Kidney glomerular epithelial cell (primary cell): ENCODE data around the gene KIT.

Experiments
- DNase-seq: peaks from one replicate; lab custom pipeline; 2025; lab: John Stamatoyannopoulos, UW

Gene KIT

GRCh38 chr4:54660591-54660990, 2.8 kb downstream of the KIT start:
- no peak for DNase-seq

GRCh38 chr4:54661169-54661568, 3.4 kb downstream of the KIT start:
- DNase-seq, result no peak

DNA sequence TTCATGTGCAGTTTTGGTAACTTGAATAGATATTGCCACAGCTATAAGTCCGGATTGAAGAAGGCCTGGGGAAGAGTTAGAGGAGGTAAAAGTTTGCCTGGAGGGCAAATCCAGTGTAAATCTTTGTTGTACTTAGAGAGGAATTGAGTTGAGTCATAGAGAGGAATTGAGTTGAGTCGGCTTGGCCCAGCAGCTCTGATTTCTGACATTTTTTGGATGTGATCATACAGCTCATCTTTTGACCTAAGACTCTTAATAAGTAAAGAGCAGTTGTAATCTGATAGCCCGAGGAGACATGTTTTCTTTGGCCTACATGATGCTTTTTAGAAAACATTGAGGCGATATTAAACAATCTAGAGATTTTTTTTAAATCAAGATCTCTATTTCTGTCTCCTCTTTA, 3.9 kb downstream of the KIT start:
- peak; percentile 24 for DNase-seq

DNA sequence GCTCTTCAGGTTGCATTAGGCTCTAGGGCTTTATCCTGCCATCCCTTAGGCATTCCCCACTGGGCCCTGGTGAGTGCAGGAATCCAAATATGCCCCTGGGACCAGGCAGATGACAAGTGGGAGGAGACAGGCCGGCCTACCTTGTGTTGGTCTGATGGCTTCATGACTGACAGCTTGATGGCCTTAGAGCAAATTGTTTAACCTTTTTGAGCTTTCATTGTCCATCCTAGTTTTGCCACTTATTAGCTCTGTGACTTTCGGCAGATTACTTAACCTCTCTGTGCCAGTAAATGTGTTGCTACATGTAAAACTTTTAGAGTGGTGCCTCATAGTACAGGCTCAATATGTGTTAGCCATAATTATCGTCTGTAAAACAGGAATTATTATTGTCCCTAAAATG, 4.4 kb downstream of the KIT start:
- no peak for DNase-seq

DNA sequence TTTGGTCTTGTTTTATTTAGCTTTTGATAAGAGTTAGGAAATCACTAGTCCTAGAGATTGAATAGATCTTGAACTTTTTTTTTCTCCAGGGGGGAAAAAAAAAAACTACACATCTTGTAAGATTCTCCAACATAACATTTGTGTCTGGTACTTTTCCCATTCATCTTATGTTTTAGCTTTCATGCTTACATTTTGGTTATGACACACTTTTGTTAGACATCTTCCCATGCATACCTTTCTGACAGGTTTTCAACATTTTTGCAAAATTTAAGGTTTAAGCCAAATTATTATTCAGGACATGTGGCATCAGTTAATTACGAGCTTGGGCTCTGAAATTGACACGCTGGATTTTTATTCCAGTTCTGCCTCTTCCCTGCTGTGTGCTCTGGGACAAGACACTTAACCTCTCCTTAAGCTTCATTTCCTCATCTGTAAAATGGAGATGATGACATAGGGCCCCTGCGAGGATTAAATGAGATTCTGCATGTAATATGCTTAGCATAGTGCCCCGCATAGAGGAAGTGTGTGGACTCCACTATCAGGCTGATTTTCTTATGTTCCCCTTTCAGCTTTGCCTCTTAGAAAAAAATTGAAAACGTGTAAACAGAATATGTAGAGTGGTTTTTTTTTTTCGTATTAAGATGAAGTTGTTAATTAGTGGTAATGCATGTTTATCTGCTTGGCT, 5.3 kb downstream of the KIT start:
- no peak for DNase-seq

- no peak for DNase-seq
Observed at GRCh38 chr4:54664400-54664799, 6.6 kb downstream of the KIT start.

- DNase-seq, result no peak
Observed at GRCh38 chr4:54668014-54668611, 10.4 kb downstream of the KIT start.

- no peak for DNase-seq
Observed at GRCh38 chr4:54669831-54670230, 12.1 kb downstream of the KIT start.

DNA sequence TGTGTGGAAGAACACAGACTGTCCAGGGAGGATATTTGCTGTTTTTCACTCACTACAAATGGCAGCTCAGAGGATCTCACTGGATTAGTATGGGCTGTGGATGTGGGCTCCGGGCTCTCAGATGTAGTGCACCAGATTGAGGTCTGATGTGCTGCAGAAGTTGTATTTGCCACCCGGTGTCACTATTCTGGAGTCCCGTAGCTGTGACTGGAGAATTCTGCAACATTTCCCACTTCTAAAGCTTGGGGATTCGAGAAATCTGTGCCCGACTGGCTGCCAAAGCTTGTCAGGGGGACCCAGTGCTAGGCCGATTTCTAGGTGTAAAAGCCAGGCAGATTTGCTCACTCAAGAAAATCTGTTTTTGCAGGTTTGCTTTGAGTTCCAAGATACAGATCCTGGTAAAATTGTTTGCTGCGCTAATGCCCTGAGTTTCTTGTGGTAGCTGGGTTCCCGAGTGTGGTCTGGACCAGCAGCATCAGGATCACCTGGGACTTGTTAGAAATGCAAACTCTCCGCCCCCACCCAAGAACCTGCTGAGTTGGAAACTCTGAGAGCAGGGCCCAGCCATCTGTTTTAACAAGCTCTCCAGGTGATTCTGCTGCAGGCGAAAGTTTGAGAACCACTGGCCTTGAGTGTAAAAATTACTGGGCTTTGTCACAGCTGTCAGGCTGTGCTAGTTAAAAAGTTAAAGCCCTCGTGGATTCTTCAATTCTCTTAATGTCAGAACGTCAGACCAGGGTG, 18.1 kb downstream of the KIT start:
- no peak for DNase-seq

DNA sequence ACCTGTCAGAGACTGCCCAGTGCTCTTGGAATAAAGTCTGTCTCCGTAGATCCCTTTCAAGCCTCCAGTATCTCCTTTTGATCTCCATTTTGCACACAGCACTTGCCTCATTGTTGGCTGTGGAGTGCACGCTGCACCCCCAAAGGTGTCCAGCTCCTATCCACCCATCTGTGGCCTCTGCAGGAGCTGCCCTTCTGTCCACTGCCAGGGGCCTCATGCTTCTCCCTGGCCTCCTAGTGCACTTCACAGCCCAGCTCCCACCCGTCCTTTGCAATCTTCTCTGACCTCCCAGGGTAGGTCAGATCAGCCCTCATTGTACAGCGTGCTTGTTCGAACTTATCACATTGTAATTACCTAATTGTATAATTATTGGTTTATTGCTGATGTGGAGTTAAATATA, 18.9 kb downstream of the KIT start:
- no peak for DNase-seq

DNA sequence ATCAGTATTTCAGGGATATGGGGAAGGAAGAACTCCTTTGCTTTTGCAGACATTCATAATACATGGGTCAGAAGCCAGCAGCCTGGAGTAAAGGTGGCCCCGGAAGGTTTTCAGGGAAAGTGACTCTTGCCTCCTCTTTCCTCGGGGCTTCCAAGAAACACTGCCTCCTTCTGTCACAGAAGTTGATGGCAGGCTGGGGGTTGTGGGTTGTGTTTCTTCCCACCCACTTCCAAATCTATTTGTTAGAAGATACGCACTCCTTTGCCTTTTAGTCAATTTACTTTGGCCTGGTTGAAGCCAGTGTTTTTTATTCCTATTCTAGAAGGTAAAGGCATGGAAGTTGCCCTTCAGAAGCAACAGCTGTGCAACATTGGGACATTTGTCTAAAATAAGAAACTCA, 19.7 kb downstream of the KIT start:
- no peak for DNase-seq

GRCh38 chr4:54677853-54678650, 20.3 kb downstream of the KIT start:
- no peak for DNase-seq

DNA sequence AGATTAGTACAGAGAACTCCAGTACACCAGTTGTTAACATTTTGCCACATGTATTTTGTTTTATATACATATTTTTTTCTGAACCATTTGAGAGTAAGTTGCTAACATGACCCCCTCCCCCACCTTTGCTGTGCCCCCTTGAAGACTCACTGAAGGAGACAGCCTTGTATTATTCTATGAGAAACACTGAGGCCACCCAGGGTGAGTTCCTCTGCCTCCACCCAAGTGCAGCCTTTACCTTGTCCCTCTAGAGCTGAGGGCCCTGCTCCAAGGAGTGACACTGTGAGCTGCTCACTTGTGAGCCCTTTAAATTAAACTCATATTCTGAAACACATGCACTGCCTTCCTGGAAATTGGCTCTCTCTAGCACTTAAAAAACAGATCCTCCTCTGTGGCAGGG, 21.1 kb downstream of the KIT start:
- DNase-seq, result no peak

- no peak for DNase-seq
Observed at GRCh38 chr4:54679813-54680212, 22.1 kb downstream of the KIT start.

GRCh38 chr4:54683616-54684346, 26.0 kb downstream of the KIT start:
- DNase-seq, result no peak

DNA sequence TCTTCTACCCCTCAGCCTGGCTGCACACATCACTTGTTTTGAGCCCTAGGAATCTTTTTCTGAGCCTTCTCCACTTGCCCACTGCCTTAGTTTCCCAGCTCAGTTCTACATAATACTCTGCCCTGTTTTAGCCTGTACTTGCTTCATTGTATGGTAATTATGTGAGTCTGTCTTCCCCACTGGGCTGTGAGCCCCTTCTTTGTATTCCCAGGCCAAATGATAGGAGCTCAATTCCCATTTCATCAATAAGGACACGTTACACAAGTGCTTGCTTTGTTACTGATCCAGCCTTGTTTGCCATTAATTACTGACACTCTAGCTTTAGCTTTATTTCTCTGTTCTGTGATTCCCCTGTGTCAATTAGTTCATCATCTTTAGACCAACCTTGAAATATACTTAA, 28.1 kb downstream of the KIT start:
- no peak for DNase-seq

DNA sequence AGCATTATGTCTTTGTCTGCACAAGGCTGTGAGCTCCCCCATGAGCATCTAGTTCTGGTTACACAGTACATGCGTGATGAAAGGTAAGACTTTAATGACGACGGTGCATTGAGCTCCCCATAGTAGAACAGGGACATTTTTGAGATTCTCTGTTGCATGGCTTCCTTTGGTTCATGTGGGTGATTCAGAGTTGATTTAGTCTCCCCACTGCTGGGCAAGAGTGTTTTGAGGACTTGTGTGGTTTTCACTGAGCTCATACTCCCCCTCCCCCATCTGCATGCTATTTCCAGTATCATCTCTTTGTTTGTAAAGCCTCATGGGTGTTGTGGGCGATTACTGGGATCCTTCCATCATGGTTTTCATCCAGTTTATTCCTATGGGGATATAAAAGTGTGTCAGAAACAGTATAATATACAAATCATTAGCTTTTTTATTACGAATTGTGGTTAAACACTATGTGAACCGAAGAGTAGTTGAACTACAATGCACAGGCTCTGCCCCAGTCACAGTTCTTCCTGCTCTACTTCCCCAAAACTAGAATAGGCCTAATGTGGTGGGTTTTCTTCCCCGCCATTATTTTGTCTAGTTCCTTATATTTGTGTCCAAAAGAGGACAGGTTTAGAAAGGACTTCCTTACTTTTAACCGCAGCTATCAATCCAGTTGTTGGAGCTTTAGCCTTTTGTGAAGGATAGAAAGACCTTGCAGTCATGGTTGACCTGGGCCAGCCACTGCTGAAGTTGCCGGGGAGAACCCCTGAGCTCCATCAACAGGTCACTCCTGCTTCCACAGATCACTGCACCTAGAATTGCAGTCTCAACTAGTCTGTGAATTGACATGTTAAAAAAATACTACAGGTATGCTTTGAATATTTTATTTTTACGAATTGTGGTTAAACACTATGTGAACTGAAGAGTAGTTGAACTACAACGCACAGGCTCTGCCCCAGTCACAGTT, 30.4 kb downstream of the KIT start:
- no peak for DNase-seq

GRCh38 chr4:54695337-54695736, 37.6 kb downstream of the KIT start:
- DNase-seq, result no peak

- no peak for DNase-seq
Observed at GRCh38 chr4:54695788-54696187, 38.0 kb downstream of the KIT start.

- no peak for DNase-seq
Observed at GRCh38 chr4:54696649-54697048, 38.9 kb downstream of the KIT start.

DNA sequence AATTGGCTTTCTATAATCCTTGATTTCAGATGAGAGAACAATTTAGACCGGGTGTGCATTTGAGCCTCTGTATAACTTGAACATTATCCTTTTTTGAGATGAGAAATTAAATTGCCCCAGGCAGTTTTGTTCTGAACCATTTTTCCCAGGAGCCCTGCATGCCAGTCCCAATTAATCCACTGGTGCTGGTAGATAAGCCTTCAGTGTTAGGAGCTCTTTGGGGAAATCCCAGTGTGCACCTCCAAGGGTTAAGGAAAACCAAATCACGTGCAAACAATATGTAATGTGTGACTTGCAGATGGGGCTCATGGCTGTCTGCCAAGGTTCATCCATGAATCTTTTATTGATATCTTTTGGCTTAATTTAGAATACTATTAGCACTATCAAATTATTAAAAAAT, 43.2 kb downstream of the KIT start:
- no peak for DNase-seq
